RCC 7860 (cell line): ENCODE data around the gene WWOX.
A peak's percentile ranks its signal among the peaks of the same experiment; 100 is the strongest.

Experiments used
- DNase-seq: peaks from one replicate; pipeline ENCODE4 v3.0.0-alpha.2; 2015; ENCODE audit warnings: low spot score
- FAIRE-seq: peaks from 2 replicates; lab custom pipeline; 2012; peaks lifted over from hg19 to GRCh38; lab: Jason Lieb, UNC

Gene WWOX

GRCh38 chr16:78985716-78986605, 886.5 kb downstream of the WWOX start:
- FAIRE-seq (no peak), DNase-seq (no peak)

- DNase-seq (peak; percentile 12), FAIRE-seq (no peak)
Observed at GRCh38 chr16:78987666-78988065, 888.2 kb downstream of the WWOX start.

GRCh38 chr16:78988361-78988969, 889.0 kb downstream of the WWOX start:
- no peak for DNase-seq
- FAIRE-seq, result no peak

GRCh38 chr16:78990309-78990701, 890.9 kb downstream of the WWOX start:
- DNase-seq (no peak), FAIRE-seq (no peak)

GRCh38 chr16:78992001-78992400, 892.5 kb downstream of the WWOX start:
- FAIRE-seq (no peak), DNase-seq (no peak)

GRCh38 chr16:78993346-78993745, 893.9 kb downstream of the WWOX start:
- DNase-seq (no peak), FAIRE-seq (no peak)

DNA sequence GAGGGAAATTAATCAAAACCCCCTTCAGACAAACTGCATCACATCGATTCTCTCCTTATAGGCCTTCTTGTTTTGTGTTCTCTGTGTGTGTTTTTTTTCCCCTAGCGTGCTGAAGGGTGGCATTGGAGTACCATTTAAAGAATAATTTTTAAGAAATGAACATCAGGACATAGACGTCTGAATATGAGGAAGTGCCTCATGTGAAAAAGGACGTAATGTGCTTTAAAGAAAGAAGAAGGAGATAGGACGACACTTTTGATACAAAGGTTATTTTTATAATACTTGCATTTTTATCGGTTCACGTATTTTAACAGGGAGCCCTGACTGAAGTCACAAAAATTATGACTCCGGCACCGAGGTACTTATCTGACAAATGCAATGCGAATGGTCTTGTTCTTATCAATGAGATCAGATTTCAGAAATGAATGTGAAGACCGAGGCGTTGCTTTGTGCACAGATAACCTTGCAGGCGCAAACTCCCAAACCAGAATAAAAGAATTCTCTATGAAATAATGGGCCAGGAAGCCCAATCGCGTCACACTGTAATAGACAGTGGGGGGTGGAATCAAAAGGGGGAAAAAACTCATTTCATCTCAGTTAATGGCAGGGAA, 894.8 kb downstream of the WWOX start:
- DNase-seq (no peak), FAIRE-seq (no peak)

- FAIRE-seq (no peak), DNase-seq (no peak)
Observed at GRCh38 chr16:78995441-78995840, 896.0 kb downstream of the WWOX start.

DNA sequence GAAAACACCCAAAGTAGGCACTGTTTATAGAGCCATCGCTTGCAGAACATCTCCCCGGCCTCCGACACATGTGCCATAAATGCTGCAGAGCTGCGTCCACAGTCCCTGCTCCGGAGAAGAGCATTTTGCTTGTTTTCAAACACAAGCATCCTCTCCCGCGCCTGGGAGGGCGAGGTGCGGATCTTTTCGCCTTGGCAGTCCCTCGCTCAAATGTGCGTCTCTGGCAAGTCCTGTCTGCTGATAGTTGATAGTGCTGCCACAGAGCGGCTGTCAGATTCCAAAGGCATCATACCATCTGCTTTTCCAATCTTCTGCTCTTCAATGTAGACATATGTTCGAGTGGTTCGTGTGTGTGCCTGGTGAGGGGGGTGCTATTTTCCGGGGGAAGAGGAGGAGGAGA, 897.3 kb downstream of the WWOX start:
- FAIRE-seq (no peak), DNase-seq (no peak)

DNA sequence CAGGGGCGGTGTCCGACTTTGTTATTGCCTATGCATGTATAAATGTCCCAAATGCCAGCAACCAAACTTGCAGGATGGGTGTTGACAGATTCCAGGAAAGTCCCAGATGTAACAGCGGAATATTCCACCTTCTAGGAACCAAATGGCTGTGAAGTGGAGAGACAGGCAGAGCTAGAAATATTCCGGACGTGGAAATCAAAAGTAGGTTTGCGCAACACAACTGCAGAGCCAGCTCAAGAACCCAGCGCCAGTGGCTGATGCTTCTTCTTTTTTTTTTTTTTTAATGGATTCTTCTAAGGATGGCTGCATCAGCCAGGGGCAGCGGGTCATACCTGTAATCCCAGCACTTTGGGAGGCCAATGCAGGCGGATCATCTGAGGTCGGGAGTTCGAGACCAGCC, 899.4 kb downstream of the WWOX start:
- FAIRE-seq (no peak), DNase-seq (no peak)

DNA sequence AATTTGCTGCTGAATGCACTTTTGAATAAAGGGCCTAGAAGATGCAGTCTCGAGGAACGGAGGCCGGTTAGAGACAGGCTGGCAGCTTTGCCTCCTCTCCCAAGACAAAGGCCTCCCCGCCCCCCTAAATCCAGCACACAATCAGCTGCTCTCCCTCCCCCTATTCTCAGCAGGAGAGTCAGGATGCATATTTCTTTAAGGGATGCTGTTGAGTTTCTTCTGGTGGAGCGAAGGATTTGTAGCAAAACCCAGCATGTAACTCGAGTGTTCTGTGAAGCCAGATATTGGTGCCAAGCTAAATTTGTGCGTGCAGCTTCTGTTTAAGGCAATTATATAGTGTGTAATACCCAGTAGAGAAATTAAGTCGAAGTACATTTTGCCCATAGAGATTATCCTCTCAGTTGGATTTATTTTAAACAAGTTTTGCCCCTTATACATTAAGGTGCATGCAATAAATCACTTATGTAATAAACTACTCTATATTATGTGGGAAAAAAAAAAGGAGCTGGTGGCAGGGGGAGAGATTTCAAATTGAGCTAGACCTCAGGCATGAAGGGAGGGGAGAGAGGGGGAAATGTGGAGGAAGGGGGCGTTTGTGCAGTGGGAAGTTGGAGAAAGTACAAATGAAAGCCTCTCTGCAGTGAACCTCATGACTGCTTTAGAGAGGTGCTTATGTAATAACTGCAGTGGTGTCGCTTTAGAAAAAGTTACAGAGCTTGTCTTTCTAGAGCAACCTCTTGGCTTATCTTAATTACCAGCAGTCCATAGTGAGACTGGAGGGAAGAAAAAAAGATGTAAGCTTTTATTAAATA, 901.9 kb downstream of the WWOX start:
- DNase-seq (no peak), FAIRE-seq (no peak)

- no peak for FAIRE-seq
- DNase-seq, result no peak
Observed at GRCh38 chr16:79003026-79003609, 903.7 kb downstream of the WWOX start.

DNA sequence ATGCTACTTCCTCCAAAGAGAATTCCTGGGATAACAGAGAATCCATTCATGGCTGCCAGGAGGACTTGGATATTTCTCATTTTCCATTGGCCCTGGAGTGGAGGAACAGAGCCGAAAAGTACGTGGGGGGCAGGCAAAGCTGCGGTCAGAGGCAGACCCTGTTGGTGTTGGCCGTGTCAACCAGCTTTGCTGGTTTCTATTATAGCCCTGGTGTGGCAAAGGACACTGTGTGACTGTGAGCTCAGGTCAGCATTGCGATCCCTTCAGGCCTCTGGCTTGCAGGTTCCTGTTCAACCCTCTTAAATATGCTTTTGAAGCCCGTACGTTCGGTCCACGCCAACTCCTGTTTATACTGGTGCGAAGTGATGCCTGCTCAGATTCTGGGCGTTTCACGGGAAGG, 904.9 kb downstream of the WWOX start:
- DNase-seq (no peak), FAIRE-seq (no peak)

DNA sequence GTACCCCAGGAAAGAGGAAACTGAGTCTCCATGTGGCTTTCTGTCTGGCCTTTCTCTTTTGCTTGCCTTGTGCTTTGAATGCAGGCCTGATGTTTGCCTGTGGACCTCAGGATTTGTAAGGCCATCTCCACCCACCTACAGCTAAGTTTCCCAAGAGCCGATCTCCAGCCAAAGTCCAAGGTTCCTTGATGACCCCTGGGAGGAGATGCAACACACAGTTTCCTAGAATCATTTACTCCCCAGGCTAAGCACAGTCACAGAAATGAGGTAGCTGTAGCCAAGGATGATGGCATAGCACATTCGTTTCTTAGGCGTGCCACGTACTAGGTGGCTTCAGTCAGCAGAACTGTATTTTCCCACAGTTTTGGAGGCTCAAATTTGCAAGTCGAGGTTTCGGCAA, 905.6 kb downstream of the WWOX start:
- no peak for FAIRE-seq
- DNase-seq, result no peak

DNA sequence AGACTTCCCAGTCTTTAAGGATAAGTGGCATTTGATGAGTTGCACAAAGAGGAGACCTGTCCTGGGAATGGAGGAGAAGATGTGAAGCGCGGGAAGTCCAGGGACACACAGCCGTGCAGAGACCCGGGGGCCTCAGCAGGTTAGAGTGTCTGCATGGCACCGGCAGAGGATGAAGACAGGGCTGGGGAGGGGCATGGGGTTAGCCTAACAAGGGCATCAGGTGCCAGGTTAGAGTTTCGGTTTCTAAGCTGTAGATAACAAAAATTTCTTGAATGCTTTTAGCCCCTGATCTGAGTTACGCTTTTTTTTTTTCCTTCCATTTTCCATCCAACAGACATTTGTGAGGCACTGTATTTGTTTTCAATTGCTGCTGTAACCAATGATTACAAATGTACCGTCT, 906.8 kb downstream of the WWOX start:
- FAIRE-seq (no peak), DNase-seq (no peak)

DNA sequence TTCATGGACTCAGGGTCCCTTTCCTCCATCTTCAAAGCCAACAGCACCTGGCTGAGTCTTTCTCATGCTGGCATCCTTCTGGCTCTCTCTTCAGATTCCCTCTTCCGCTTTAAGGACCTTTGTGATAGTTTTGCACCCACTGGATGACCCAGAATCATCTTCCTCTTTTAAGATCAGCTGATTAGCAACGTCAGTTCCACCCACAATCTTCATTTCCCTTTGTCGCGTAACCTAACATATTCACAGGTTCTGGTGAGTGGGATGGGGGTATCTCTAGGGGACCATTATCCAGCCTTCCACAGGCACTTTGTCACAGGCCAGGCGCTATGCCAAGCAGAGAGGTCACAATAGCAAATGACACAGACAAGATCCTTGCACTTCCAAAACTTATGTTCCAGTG, 907.3 kb downstream of the WWOX start:
- FAIRE-seq, result no peak

GRCh38 chr16:79007614-79008013, 908.2 kb downstream of the WWOX start:
- no peak for FAIRE-seq
- no peak for DNase-seq

More for the DNA sequence above, 907.3 kb downstream of the WWOX start:
- DNase-seq, result no peak

DNA sequence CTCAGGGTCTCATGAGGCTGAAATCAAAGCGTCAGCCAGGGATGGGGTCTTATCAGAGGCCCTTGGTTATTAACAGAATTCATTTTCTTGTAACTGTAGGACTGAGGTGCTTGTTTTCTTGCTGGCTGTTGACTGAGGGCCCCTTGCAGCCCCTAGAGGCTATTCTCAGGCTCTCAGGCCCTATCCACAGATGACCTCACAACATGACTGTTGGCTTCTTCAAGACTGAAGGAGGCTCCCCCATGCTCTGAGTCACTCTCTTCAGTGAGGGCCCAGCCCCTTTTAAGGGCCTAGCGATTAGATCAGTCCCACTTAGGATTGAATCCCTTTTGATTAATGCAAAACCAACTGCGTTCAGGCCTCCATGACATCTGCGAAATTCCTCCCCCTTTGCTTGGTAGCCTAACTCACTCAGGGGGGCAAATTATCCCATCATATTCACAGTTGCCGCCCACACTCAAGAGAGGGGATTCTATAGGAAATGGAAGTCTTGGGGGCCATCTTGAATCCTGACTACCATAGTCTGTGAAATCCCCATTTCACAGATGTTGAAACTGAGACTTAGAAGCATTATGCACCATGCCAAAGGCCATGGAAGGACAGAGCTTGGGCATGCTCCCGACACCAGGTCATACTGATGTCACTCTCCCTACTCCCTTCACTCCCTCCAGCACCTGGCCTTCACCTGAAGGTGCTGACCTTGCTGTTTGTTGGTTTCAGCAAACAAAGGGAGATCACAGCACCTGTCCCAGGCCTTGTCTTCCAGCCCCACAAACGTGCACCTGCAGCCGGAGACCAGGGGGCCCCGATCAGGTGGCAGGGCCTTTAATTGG, 908.8 kb downstream of the WWOX start:
- DNase-seq, result peak; percentile 13

DNA sequence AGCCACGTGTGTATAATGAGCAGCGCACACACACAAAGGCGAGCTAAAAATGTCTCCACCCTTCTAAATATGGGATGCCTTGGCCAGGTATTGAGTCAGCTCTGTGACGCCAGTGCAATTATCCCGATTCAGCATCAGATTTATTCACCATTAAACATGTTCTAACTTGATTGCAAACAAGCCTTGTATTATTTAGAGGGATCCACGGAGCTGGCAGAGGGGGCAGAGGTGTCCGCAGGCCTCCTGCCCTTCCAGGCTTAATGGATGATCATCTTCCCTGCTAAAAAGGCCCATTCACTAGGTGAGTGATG, 909.4 kb downstream of the WWOX start:
- FAIRE-seq (no peak), DNase-seq (no peak)

More for the DNA sequence above, 908.8 kb downstream of the WWOX start:
- no peak for FAIRE-seq

- DNase-seq (no peak), FAIRE-seq (no peak)
Observed at GRCh38 chr16:79009896-79010295, 910.4 kb downstream of the WWOX start.
